ENCODE data around the gene RALBP1. TPM values are rescaled to one million over a fixed set of nuclear protein-coding genes. Genes with fewer than 3 reads are reported as not detected.

The RALBP1 gene
- total RNA-seq, 1 experiment from 2014 or later = 70.0 TPM

- ATAC-seq = no peak
- intact Hi-C loops (cut with micrococcal nuclease; ENCODE audit: unreplicated experiment) = no loop called here
- Histone ChIP-seq H3K4me1 (ENCODE audit: control insufficient read depth, insufficient read depth, low read length) (no peaks in the 10 kb centered on the region), H3K9me3 (ENCODE audit: control insufficient read depth, insufficient read depth, low read depth, low read length) (no peaks in the 10 kb centered on the region), H3K27ac (ENCODE audit: low read length) (no peak overlapping the region), H3K36me3 (ENCODE audit: control insufficient read depth, insufficient read depth, low read length) (no peaks in the 10 kb centered on the region), H3K27me3 (ENCODE audit: control insufficient read depth, insufficient read depth, low read length) (no peaks in the 10 kb centered on the region), H3K4me3 (ENCODE audit: low read depth in 2 of 2, low read length in 2 of 2) (no peak overlapping the region)
- TF ChIP-seq TCF7L2 (IDR thresholded peaks at IDR 0.05; ENCODE audit: low read depth, low read length) (no peak), POLR2AphosphoS5 (IDR thresholded peaks at IDR 0.05; ENCODE audit: low read depth, low read length) (no peak), CTCF (IDR thresholded peaks at IDR 0.05) (no peak), REST (IDR thresholded peaks at IDR 0.05; ENCODE audit: insufficient read depth in 1 of 2, low read depth in 2 of 2, low read length in 1 of 2) (no peak), SIN3A (IDR thresholded peaks at IDR 0.05; ENCODE audit: borderline replicate concordance, insufficient read depth, low read depth, low read length) (no peak)
- in situ Hi-C loops (cut with HindIII; ENCODE audit: low pct_unique_long_range_greater_than_20kb, low sequenced_read_pairs) = no loop called here
- no peak for DNase-seq (ENCODE audit: low read depth, low spot score)
- POLR2A ChIA-PET = no interaction called here
- BruUV-seq (replicated peaks) = no TSS peak
- CTCF ChIA-PET = no interaction called here
These were observed 38.3 kb upstream of the RALBP1 start for GRCh38 chr18:9437021-9437437.

GRCh38 chr18:9437672-9438071 is 37.6 kb upstream of the RALBP1 start:
- Histone ChIP-seq H3K27ac (ENCODE audit: low read length) (no peak overlapping the region), H3K9me3 (ENCODE audit: control insufficient read depth, insufficient read depth, low read depth, low read length) (no peaks in the 10 kb centered on the region), H3K27me3 (ENCODE audit: control insufficient read depth, insufficient read depth, low read length) (no peaks in the 10 kb centered on the region), H3K4me3 (ENCODE audit: low read depth in 2 of 2, low read length in 2 of 2) (no peak overlapping the region), H3K36me3 (ENCODE audit: control insufficient read depth, insufficient read depth, low read length) (no peaks in the 10 kb centered on the region), H3K4me1 (ENCODE audit: control insufficient read depth, insufficient read depth, low read length) (no peaks in the 10 kb centered on the region)
- ATAC-seq (no peak), DNase-seq (ENCODE audit: low read depth, low spot score) (no peak)
- ChIA-PET POLR2A (no interaction called here), CTCF (interaction anchor here (0.6 kb wide), 1 partner anchor 108 kb away, joined by 3 read pairs; no protein-coding TSS in a partner anchor)
- intact Hi-C loops (cut with micrococcal nuclease; ENCODE audit: unreplicated experiment) (no loop called here), in situ Hi-C loops (cut with HindIII; ENCODE audit: low pct_unique_long_range_greater_than_20kb, low sequenced_read_pairs) (no loop called here)
- TF ChIP-seq TCF7L2 (IDR thresholded peaks at IDR 0.05; ENCODE audit: low read depth, low read length) (no peak), POLR2AphosphoS5 (IDR thresholded peaks at IDR 0.05; ENCODE audit: low read depth, low read length) (no peak), REST (IDR thresholded peaks at IDR 0.05; ENCODE audit: insufficient read depth in 1 of 2, low read depth in 2 of 2, low read length in 1 of 2) (no peak), SIN3A (IDR thresholded peaks at IDR 0.05; ENCODE audit: borderline replicate concordance, insufficient read depth, low read depth, low read length) (no peak), CTCF (IDR thresholded peaks at IDR 0.05) (no peak)
- BruUV-seq (replicated peaks) = no TSS peak

All from Panc1 (cell line).